Esophagus squamous epithelium (tissue), 4 donors: ENCODE measurements around the gene ATAD1.

Source experiments
- POLR2A ChIP-seq, 4 donors: fragments of 450-650 bp; IDR thresholded peaks; one replicate each; pipeline ENCODE4 v1.6.1; 2017; ENCODE audit warnings: antibody characterized with exemption in 4 of 4, mild to moderate bottlenecking in 4 of 4, moderate library complexity in 3 of 4
- TF ChIP-seq, protein P1 (sequence below), 6 experiments: fragments of 450-650 bp in 4 of 6; fragments of 200-600 bp in 2 of 6; sonication (generic) in 2 of 6; IDR thresholded peaks; one replicate each; pipeline ENCODE4 v1.5.1; 2016 to 2019; ENCODE audit warnings: antibody characterized with exemption in 6 of 6, mild to moderate bottlenecking in 4 of 6, moderate library complexity in 4 of 6

DNA sequence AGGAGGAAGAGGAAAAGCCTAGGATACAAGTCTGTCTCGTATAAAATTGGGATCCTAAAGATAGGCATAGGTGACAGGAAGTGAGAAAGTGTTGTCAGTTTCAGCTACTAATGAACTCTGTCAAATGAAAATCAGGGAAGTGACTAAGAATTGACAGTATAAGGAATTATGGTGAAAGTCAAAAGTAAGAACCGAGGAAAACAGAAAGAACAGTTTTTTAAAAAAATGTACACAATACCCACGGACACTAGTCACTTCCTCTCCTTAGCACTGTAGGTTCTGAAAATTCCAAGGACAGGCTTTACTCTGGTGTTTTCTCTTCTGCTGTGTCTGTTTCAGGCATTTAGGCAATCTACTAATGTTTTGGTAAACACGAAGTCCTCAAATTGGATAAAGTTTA is 42.3 kb downstream of the ATAD1 start:
- TF ChIP-seq, protein P1, sequence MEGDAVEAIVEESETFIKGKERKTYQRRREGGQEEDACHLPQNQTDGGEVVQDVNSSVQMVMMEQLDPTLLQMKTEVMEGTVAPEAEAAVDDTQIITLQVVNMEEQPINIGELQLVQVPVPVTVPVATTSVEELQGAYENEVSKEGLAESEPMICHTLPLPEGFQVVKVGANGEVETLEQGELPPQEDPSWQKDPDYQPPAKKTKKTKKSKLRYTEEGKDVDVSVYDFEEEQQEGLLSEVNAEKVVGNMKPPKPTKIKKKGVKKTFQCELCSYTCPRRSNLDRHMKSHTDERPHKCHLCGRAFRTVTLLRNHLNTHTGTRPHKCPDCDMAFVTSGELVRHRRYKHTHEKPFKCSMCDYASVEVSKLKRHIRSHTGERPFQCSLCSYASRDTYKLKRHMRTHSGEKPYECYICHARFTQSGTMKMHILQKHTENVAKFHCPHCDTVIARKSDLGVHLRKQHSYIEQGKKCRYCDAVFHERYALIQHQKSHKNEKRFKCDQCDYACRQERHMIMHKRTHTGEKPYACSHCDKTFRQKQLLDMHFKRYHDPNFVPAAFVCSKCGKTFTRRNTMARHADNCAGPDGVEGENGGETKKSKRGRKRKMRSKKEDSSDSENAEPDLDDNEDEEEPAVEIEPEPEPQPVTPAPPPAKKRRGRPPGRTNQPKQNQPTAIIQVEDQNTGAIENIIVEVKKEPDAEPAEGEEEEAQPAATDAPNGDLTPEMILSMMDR (IDR thresholded peaks at IDR 0.05): no peak
- no peak for TF ChIP-seq POLR2A (IDR thresholded peaks at IDR 0.05)
